GM21528 (cell line): ENCODE data around the gene SVIL.
"Not testable (repeated sequence)": the region's sequence is repeated elsewhere in the genome, so short reads cannot be mapped to it uniquely, and the experiment has no call there.

Source experiments
- ATAC-seq: cut with Tn5 transposase; IDR thresholded peaks from one replicate; pipeline ENCODE4 v1.9.1; 2021; ENCODE audit warnings: mild to moderate bottlenecking, moderate library complexity; ENCODE audit not compliant: unreplicated experiment, low FRiP score

SVIL gene

DNA sequence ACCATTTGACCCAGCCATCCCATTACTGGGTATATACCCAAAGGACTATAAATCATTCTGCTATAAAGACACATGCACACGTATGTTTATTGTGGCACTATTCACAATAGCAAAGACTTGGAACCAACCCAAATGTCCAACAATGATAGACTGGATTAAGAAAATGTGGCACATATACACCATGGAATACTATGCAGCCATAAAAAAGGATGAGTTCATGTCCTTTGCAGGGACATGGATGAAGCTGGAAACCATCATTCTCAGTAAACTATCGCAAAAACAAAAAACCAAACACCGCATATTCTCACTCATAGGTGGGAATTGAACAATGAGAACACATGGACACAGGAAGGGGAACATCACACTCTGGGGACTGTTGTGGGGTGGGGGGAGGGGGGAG lies 85.3 kb downstream of the SVIL start:
- not testable (repeated sequence) for ATAC-seq

DNA sequence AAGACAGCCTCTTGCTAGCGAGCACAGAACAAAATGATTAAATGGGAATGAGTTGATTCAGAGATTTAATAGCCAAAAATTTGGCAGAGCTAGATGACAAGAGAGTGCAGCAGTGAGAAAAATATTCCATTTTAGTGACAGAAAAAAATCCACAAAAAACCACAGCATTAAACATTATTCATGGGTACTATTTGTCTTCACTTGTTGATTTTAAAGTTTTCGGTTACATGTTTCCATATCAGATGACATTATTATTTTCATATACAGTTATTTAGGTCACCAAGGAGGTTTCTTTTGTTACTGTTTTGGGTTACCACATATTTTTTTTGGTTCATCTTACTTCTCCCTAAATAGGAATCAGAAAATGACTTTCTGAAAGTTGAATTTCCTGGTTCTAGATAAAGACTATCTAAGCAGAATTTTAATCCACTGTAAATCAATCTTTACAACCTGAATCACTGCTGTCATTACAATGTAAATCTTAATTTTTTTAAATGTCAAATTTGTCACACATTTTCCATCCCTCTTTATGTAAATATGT lies 87.9 kb downstream of the SVIL start:
- ATAC-seq: no peak

DNA sequence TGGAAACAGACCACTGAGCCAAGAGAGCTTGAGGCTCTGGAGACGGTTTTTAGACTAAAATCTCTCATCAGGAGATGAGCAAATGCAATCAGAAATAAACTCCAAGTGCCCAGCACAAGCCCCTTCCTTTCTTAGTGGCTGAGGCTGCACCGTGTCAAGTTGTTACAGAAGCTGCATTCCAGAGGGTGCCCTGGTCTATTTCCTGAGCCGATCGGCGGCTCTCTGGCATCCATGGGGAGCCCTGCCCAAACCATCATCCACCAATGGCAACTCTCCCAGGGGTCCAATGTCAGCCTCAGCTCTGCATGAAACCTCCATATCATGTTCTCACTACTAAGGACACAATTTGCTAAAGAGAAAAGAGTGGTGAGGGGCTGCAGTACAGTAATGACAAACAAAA lies 89.6 kb downstream of the SVIL start:
- no peak for ATAC-seq

DNA sequence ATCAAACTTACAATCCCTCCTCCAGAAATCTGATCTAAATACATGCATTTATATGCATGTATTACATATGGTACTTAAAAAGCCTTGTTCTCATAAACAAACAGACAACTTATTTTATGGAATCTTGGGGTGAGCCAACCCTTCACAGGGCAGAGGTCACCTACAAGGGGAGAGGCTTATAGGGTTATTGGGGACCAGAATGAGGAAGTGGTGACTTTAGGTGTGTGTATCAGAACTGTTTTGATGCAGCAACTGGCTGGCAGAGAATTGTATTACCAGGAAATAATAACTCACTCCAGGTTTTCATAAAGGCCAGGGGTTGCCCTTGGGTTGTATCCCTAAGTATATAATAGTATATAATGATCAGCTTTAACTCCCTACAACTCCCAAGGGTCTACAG lies 91.1 kb downstream of the SVIL start:
- no peak for ATAC-seq

DNA sequence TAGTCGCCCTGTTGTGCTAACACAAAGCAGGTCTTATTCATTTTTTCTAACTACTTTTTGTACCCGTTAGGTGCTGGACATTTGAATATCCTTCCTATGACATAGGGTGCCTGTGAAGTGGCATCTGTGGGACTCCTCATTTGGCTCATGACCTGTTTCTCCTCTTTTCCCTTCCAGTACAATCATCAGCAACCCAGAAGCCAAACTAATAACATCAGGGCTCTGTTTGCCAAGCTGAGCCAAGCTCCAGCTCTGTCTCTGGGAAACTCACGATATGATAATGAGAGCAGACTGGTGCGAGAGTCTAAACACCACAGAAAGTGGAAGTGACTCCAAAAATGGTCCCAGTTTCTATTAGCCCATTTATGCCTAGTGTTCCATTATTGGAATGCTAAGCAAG lies 92.0 kb downstream of the SVIL start:
- ATAC-seq: no peak

DNA sequence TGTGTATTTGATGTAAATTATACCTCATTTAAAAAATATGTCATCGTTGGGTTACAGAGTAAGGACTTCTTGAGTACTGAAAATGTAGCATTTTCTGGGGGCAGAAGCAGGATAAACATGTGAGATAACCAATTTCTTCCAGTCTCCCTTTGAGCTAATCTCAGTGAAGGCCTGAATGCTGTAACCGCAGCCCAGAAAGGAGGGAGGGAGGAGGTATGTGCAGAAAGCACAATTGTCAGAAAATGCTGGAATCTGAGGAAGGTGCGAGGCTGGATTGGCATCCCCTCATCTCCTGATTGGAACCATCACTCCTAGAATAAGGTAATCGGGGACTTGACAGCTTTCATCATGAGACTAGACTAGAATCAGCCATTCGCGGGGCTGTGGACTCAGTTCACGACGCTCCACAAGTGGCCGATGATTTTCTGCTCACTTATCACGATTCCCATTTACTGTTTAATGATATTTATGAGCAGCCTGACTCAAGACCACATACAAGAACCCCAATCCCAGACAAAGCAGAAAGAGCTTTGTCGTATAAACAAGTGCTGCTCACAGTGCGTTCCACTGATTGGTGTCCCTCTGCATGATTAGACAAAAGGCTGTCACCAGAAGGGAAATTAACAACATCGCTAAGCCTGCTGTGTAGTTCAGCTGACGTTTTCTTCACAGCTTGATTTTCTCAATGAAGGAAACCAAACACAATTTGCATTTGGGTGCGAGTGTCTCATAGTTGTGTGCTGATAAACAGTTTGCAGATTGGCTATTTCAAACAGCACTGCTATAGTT lies 93.2 kb downstream of the SVIL start:
- ATAC-seq: no peak

DNA sequence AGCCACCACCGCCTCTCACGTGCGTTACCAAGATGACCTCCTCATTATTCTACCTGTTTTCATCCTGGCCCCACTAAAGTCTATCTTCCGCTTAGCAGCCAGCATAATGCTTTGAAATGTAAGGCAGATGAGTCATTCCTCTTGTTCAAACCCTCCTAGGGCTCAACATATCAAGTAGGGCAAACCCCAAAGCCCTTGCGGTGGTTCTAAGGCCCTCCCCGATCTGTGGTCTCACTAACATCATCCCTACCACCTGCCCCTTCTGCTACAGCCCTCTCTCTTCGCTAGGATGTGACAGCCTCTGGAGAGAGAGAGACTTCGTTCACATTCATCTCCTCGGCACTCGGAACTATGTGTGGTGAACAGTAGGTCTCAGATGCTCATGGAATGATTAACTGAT lies 94.8 kb downstream of the SVIL start:
- ATAC-seq: no peak

DNA sequence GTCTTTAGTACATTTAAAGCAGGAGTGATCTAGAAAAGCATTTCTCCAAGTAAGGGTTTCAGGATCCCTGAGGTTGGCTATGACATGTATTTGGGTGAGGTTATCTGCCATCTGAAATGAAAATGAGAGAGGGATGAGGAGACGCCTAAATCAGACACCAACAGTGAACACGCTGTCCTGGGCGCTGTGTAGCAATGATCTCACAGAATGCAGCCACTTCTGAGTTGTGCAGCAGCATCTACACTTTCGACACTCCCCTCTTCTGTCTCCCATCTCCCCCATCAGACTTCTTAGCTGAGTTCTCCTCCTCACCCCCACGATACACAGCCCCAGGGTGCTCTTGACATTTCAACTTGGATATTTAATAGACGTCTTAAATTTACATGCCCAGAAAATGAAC lies 95.4 kb downstream of the SVIL start:
- no peak for ATAC-seq

DNA sequence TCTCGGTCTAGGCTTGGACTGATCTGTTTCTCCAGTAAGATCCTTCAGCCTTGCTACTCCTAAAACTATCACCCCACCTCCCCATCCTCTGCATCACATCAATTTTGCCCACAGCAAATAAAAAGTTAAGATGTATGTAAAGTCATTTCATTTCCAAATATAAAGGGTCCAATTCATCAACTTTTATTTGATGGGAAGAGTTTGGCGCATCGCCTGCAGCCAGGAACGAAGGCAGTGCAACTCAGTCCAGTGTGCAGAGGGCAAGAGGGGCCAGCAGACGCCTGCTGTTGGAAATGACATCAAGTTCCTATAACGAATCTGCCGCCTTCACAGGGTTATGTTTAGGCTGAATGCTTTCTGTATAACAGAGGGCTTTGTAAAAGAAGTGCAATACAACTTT lies 97.0 kb downstream of the SVIL start:
- ATAC-seq: no peak

DNA sequence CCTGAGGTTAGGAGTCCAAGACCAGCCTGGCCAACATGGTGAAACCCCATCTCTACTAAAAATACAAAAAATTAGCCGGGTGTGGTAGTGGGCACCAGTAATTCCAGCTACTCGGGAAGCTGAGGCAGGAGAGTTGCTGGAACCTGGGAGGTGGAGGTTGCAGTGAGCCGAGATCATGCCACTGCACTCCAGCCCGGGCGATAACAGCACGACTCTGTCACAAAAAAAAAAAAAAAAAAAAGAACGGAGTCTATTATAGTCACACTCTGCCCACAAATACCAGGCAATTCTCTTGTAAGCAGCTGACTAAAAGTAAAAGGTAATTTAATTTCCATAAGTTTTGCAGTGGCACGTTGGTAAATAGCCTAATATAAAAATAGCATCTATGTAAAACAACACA lies 98.1 kb downstream of the SVIL start:
- ATAC-seq: not testable (repeated sequence)

DNA sequence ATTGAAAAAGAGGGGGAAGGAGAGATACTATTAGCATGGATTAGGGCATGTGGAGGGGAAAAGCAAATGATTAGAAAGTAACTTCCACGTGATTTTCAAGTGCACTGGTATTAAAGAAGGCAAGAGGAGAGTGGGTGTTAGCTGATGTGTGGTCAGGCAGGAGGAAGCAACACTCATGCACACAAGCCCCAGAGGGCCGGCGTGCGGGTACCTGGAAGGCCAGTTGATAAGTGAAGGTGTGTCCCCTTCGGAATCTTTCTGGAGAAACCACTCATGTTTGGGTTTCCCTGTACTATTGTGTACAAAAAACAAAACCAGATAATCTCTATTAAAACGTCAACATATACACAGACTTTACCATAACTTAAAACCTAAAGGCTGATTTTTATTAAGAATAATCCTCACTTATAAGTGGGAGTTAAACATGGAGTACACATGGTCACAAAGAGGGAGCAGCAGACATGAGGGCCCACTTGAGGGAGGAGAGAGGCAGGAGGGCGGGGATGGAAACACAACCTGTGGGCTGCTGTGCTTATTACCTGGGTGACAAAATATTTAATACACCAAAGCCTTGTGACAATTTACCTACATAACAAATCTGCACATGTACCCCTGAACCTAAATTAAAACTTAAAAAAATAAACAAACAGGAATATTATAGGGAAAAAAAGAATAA lies 98.9 kb downstream of the SVIL start:
- ATAC-seq: no peak

DNA sequence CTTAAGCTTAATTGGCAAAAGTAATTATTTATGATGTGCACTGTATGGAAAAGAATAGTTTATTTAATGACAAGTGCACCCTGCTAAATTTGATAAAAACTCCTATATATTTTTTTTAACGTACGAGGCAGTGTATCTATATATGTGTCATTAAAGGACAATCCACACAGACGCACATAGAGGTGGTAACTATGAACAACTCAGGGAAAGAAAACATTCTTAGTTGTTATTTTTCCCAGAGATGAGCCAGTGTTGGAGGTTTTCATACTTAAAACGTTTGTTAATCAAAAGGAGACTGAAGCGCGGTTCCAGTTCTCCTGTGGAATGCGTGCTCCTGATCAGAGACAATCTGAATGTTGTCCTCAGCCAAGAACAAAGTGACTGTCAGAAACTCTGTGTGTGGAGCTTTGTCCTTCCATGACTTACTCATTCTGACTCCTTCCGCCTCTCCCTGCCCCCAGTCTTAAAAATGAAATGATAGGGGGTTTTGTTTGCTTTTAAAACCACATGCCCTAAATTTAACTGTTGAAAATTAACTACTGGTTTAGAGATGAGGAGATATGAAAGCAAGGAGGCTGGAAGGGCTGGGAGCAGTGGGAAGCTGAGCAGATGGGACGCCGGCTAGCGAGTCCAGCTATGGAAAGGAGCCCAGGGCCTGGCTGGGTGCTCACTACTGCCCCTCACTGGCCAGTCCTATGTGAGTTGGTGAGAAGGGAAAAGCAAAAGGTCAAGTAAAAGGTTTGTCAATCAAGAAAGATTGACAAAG lies 99.6 kb downstream of the SVIL start:
- no peak for ATAC-seq

DNA sequence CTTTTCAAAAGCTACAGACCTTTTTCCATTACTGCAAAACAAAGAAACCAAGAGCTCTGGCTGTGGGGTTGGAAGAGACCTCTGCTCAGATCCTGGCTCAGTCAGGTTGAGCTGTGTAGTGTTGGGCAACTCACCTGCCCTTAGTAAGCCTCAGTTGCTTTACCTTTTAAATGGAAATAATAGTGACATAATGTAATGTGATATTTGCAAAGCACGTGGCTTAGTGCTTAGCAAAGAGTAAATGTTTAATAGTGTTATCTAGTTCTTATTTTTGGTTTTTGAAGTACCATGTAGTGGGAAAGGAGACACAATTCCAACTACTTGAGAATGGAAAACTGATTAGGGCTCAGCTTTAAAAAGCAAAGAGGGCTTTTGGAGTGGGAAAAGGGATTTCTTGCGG lies 100.2 kb downstream of the SVIL start:
- no peak for ATAC-seq

DNA sequence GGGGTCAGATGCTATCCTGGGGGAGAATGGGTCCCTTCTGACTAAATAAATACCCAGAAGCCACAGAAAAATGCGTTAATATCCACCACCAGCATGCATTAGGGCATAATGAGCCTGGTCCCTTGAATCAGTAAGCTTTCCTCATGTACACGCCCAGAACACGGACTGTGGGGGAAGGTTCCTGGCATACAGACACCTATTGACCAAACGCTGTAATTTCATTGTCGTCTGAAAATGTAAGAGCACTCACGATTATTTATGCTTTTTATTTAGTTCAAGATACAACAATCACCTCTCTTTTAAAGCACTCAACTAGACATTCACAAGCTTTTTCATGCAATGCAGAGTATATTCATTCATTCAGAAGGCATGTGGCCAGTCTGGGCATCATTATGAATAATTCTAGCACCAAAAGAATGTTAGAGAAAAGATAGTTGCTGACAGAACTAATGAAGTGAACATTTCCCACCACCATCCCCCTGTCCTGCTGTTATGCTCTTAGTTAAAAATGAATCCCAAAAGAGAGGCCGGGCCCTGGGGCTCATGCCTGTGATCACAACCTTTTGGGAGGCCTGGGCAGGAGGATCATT lies 101.0 kb downstream of the SVIL start:
- ATAC-seq: no peak

DNA sequence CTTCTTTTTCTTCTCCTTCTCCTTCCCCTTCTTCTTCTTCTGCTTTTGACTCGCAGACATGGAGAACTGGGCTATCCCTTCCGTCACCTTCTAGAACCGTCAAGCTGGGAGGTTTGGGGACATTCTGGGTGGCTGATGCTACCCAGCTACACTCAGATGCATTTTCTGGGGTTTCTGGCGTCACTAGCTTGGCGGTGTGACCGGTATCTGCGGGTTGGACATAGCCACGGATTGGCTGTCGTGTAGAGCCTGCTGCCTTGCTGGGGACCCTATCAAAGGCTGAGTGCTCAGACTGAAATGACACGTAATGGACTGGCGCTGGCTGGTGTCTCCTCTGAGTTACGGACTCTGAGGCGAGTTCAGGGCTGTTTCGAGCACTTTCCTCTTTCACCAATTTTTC lies 101.7 kb downstream of the SVIL start:
- ATAC-seq: no peak

DNA sequence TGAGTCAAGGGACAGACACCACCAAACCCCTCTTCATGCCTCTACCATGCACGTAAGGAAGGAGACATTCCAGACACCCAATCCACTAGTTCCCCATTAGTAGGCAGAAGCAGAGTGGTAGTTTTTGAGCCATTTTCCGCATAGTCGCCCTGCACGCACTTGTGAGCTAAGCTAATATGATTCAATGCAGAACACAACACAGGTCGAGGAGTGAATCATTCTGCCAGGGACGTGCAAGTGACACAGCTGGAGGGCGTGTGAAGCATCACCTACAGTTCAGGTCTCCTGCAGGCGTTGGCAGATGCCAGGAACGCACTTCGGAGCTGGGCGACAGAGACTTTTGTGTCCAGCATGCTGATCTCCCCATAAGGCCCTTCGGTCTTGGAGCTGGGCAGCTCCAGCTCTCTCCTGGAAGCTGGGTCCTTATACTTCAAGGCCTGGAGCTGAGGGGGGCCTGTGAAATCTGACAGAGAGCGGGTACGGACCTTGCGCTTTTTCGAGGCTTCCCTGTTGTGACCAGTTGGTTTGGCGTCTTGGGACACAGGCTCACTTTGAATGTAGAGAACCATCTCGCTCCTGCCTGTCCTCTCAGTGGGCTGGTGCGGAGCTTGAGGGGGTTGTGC lies 102.4 kb downstream of the SVIL start:
- no peak for ATAC-seq

DNA sequence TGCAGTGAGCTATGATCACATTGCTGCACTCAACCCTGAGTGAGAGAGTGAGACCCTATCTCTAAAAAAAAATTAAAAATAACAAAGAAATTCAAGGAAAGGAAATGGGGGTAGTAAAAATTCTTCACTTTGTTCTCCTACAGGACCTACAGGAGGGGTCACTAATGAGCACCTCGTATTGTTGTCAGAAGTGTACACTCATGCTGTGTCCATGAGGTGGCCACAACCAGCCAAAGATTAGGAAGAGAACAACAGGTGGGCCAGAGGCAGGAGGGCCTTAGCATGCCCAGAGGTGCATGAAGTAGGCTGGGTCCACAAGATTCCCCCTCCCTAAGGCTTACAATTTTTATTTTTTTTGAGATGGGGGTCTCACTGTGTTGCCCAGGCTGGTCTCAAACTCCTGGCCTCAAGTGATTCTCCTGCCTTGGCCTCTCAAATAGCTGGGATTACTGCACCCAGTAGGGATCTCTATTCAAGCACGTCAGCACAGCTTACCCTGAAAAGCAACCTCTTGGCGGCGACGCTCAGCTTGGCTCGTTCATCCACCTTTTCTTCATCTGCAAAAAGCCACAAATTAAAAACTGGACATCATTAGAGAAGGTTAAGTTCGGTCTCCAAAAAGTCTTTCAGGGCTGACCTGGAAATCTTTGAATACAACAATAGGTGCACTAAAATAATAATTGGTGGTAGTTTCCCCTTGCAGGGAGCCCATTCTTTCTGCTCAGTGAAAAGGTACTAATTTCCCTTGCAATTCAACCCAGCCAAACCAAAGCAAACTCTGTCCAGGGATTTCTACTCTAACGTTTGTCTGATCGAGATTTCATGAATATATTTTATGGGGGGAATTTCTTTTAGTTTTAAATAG lies 104.4 kb downstream of the SVIL start:
- no peak for ATAC-seq

DNA sequence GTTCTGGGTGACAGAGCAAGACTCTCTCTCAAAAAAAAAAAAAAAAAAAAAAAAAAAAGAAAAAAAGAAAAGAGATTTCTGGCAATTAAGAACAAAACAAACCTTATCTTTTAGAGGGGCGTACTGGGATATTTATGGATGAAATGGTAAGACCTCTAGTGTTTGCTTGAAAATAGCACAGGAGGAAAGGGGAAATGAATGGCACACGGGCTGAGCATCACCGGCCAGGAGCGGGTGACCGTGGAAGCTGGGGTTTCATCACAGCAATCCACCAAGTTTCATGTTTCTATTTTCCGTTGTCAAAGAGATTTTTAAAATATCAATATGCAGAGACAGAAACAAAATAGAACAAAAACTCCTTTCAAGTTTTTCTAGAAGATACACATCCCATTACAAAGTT lies 105.6 kb downstream of the SVIL start:
- no peak for ATAC-seq

DNA sequence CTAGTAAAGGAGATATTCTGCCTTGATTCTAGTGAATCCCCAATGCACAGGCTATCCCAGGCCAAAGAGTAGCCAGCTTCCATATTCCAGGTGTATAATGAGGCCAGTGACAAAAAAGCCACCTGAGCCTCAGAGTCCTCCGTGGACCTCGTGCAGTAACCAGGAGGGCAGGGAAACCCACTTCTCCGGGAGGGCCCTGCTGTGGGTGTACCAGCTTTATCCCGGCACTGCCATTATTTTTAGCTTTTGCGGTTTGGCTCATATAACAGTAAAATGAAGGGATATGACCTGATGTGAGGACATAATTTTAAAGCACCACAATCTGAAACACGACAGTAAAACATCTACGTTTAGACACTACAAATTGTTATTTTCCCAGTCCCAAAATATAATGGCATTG lies 109.0 kb downstream of the SVIL start:
- no peak for ATAC-seq

DNA sequence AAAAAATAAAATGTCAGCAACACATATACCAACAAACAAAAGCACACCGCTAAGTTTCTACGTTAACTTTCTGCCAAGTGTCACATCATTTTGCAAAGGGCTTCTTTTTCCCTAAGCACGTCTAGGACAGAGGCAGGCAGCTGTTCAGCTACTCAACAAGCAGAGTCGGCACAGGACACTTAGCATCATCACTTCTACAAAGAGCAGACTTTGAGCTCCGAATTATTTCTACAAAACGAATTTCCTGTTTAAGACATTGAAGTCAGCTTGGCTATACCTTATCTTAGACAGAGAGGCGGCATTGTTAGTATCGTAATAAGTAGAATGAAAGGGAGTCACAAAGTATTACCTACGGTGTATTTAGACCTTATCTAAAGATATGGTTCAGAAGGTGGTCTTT lies 110.1 kb downstream of the SVIL start:
- ATAC-seq: no peak
